Activated CD8-positive, alpha-beta T cell treated with anti-CD3 and anti-CD28 coated beads, Interleukin-2, amount 10 ng/mL, durations not matched to agents 7 days and 5 days (primary cell): ENCODE results near the gene FBXO38. TPM values are rescaled to one million over a fixed set of nuclear protein-coding genes. Genes with fewer than 3 reads are reported as not detected.
A peak's percentile ranks its signal among the peaks of the same experiment; 100 is the strongest.

ENCODE experiments used
- ATAC-seq: fragments of 150-1000 bp; cut with Tn5 transposase; one replicate; pipeline ENCODE4 v1.10.0; 2021; ENCODE audit warnings: moderate library complexity
- CTCF ChIA-PET: fragments of 350-600 bp; sonication (Branson Sonifier 250); formaldehyde crosslinking; loops from one replicate; lab custom pipeline; 2021; ENCODE audit warnings: antibody characterized with exemption; lab: Charles Lee
- POLR2A ChIA-PET: fragments of 350-600 bp; sonication (Branson Sonifier 250); formaldehyde crosslinking; loops from one replicate; lab custom pipeline; 2021; ENCODE audit warnings: antibody characterized with exemption; lab: Charles Lee
- DNase-seq: peaks from one replicate; pipeline ENCODE4 v3.0.0-alpha.2; 2020
- H3K27ac Mint-ChIP-seq: one replicate; pipeline ENCODE4 v1.8.0; 2021; ENCODE audit warnings: mild to moderate bottlenecking, mixed read lengths
- H3K27me3 Mint-ChIP-seq: one replicate; pipeline ENCODE4 v1.8.0; 2021; ENCODE audit warnings: low read depth, mixed read lengths
- H3K36me3 Mint-ChIP-seq: one replicate; pipeline ENCODE4 v1.8.0; 2021; ENCODE audit warnings: low read depth, mixed read lengths
- H3K4me1 Mint-ChIP-seq: one replicate; pipeline ENCODE4 v1.8.0; 2021; ENCODE audit warnings: low read depth, mixed read lengths
- H3K4me3 Mint-ChIP-seq: one replicate; pipeline ENCODE4 v1.8.0; 2021; ENCODE audit warnings: mild to moderate bottlenecking, mixed read lengths
- H3K9me3 Mint-ChIP-seq: one replicate; pipeline ENCODE4 v1.8.0; 2022; ENCODE audit warnings: mixed read lengths; ENCODE audit not compliant: insufficient read depth
- total RNA-seq, 2 experiments: library from RNA; stranded (reverse); gene quantifications; one replicate each; pipeline ENCODE4 v1.2.3, GENCODE V29; 2021

Gene FBXO38
- total RNA-seq, 2 experiments from 2014 or later = 37.4 to 47.6 TPM

GRCh38 chr5:148364343-148364742 lies 19.4 kb upstream of the FBXO38 start:
- DNase-seq (no peak), ATAC-seq (no peak)
- H3K27ac Mint-ChIP-seq = no peak overlapping the region
- CTCF ChIA-PET = interaction anchor here (0.7 kb wide), 1 partner anchor 10 kb away, joined by 3 read pairs; no protein-coding TSS in a partner anchor
- POLR2A ChIA-PET = no interaction called here
- no peaks in the 10 kb centered on the region for H3K9me3 Mint-ChIP-seq
- peaks cover 3% of the 10 kb centered on the region for H3K27me3 Mint-ChIP-seq
- H3K4me3 Mint-ChIP-seq = no peak overlapping the region
- no peaks in the 10 kb centered on the region for H3K36me3 Mint-ChIP-seq
- H3K4me1 Mint-ChIP-seq = no peaks in the 10 kb centered on the region

DNA sequence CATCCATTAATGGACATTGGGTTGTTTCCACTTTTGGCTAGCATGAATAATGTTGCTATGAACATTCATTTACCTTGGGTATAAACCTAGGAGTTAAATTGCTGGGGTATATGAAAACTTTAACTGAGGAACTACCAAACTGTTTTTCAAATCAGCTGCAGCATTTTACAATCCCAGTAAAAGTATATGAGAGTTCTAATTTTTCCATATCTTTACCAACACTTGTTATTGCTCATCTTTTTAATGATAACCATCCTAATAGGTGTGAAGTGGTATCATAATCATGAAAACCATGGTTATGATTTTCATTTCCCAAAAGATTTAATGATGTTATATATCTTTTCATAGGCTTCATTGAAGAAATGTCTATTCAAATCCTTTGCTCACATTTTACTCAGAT lies 15.5 kb upstream of the FBXO38 start:
- no peak for ATAC-seq
- no peaks in the 10 kb centered on the region for H3K36me3 Mint-ChIP-seq
- peaks cover 3% of the 10 kb centered on the region for H3K27me3 Mint-ChIP-seq
- ChIA-PET POLR2A (no interaction called here), CTCF (no interaction called here)
- no peak for DNase-seq
- no peaks in the 10 kb centered on the region for H3K9me3 Mint-ChIP-seq
- no peak overlapping the region for H3K4me3 Mint-ChIP-seq
- no peaks in the 10 kb centered on the region for H3K4me1 Mint-ChIP-seq
- no peak overlapping the region for H3K27ac Mint-ChIP-seq

- ChIA-PET CTCF (no interaction called here), POLR2A (no interaction called here)
- Mint-ChIP-seq H3K27ac (no peak overlapping the region), H3K4me1 (no peaks in the 10 kb centered on the region), H3K27me3 (peaks cover 3% of the 10 kb centered on the region), H3K4me3 (no peak overlapping the region), H3K9me3 (no peaks in the 10 kb centered on the region), H3K36me3 (no peaks in the 10 kb centered on the region)
- no peak for ATAC-seq
- no peak for DNase-seq
These were observed 11.5 kb upstream of the FBXO38 start for GRCh38 chr5:148372166-148372725.

GRCh38 chr5:148372893-148373292 lies 10.9 kb upstream of the FBXO38 start:
- ATAC-seq (no peak), DNase-seq (no peak)
- ChIA-PET POLR2A (no interaction called here), CTCF (interaction anchor here (2.5 kb wide), 1 partner anchor 193 kb away, joined by 12 read pairs; no protein-coding TSS in a partner anchor)
- H3K9me3 Mint-ChIP-seq = peaks cover 1% of the 10 kb centered on the region
- peaks cover 4% of the 10 kb centered on the region for H3K36me3 Mint-ChIP-seq
- H3K27ac Mint-ChIP-seq = no peak overlapping the region
- H3K4me1 Mint-ChIP-seq = no peaks in the 10 kb centered on the region
- no peaks in the 10 kb centered on the region for H3K27me3 Mint-ChIP-seq
- no peak overlapping the region for H3K4me3 Mint-ChIP-seq

DNA sequence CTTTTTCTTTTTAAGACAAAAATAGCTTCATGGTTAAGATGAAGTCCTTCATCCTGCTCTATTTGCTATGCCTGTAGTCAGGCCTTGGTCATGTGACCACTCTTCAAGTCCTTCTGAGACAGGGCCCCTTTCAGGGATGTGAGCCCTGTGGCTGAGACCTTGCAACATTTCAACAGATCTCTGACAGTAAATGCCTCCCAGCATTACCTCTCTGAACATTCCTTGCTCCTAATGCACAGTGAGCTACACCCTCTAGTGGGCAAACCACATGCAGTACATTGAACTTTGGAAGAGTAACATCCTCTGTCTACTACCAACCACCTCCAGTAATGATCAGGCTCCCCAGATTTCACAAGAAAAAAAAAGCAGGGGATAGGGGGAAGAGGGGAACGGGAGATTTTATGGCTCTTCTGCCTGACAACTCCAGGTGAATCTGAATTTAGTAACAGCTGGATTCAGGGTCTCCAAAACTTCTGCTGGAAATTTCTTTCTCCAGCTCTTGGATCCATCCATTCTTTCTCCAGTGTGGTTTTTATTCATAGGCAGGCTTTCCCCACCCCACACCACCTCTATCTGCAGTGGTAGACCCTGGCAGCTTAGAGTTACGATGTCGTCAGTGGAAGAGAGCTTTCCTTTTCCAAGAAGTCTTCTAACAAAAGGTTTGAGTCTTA lies 8.9 kb upstream of the FBXO38 start:
- DNase-seq (peak; percentile 39), ATAC-seq (peak; percentile 65)
- H3K36me3 Mint-ChIP-seq = peaks cover 20% of the 10 kb centered on the region
- CTCF ChIA-PET = interaction anchor here (0.6 to 2.5 kb wide), 13 partner anchors 8 to 1183 kb away, joined by 3 to 12 read pairs (median 5); partner anchors contain the start of gene FBXO38
- no peaks in the 10 kb centered on the region for H3K27me3 Mint-ChIP-seq
- peaks cover 20% of the 10 kb centered on the region for H3K9me3 Mint-ChIP-seq
- H3K27ac Mint-ChIP-seq = no peak overlapping the region
- POLR2A ChIA-PET = interaction anchor here (0.9 kb wide), 1 partner anchor 11 kb away, joined by 4 read pairs; no protein-coding TSS in a partner anchor
- H3K4me3 Mint-ChIP-seq = no peak overlapping the region
- H3K4me1 Mint-ChIP-seq = peaks cover 9% of the 10 kb centered on the region

DNA sequence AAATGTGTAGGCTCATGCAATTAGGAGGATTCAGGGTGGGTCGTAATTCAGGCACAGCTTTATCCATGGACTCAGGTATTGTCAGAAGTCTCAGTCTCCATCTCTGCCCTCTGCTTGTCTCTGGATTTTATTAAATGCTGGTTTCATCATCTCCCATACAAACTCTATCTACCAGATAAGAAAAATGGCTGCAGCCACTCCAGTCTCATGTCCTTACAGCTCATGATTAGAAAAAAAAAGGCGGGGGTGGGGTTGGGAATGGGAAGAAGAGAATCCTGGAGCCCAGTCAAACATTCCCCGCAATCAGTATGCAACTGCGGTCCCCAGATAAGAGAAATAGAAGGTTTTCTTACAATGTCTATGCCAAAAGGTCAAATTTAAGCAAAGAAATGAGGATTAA lies 7.6 kb upstream of the FBXO38 start:
- peaks cover 14% of the 10 kb centered on the region for H3K4me1 Mint-ChIP-seq
- CTCF ChIA-PET = no interaction called here
- H3K36me3 Mint-ChIP-seq = peaks cover 20% of the 10 kb centered on the region
- ATAC-seq = no peak
- H3K9me3 Mint-ChIP-seq = peaks cover 20% of the 10 kb centered on the region
- no peak overlapping the region for H3K27ac Mint-ChIP-seq
- no peaks in the 10 kb centered on the region for H3K27me3 Mint-ChIP-seq
- H3K4me3 Mint-ChIP-seq = no peak overlapping the region
- POLR2A ChIA-PET = no interaction called here
- no peak for DNase-seq

- Mint-ChIP-seq H3K9me3 (peaks cover 20% of the 10 kb centered on the region), H3K27me3 (no peaks in the 10 kb centered on the region), H3K4me1 (peaks cover 26% of the 10 kb centered on the region), H3K36me3 (peaks cover 21% of the 10 kb centered on the region), H3K4me3 (no peak overlapping the region), H3K27ac (no peak overlapping the region)
- ATAC-seq (no peak), DNase-seq (no peak)
- ChIA-PET POLR2A (no interaction called here), CTCF (no interaction called here)
These were observed 5.1 kb upstream of the FBXO38 start for GRCh38 chr5:148378670-148379069.

- Mint-ChIP-seq H3K4me3 (no peak overlapping the region), H3K27ac (no peak overlapping the region), H3K36me3 (peaks cover 23% of the 10 kb centered on the region), H3K27me3 (no peaks in the 10 kb centered on the region), H3K4me1 (peaks cover 28% of the 10 kb centered on the region), H3K9me3 (peaks cover 20% of the 10 kb centered on the region)
- no peak for ATAC-seq
- ChIA-PET CTCF (interaction anchor here (0.8 kb wide), 1 partner anchor 65 kb away, joined by 3 read pairs; no protein-coding TSS in a partner anchor), POLR2A (no interaction called here)
- no peak for DNase-seq
These were observed 4.4 kb upstream of the FBXO38 start for GRCh38 chr5:148379340-148379739.

DNA sequence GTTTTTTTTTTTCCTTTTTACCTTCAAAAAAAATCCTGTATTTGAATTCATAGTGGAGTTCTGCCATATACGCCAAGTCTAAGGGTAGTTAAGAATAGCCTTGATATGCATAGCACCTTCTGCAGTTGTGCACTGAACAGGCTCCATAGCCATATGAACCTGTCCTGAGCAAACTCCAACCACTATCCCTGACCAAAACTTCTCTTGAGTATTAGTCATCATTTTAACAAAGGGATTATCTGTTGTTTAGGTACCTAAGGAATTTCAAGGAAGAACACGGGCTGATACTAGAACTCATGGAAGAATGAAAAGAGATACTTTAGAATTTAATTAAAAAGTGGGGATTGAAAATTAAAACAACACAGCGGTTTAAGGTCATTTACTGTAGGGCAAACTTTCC lies 1.9 kb upstream of the FBXO38 start:
- DNase-seq (no peak), ATAC-seq (no peak)
- Mint-ChIP-seq H3K4me1 (peaks cover 51% of the 10 kb centered on the region), H3K9me3 (peaks cover 20% of the 10 kb centered on the region), H3K27ac (no peak overlapping the region), H3K27me3 (no peaks in the 10 kb centered on the region), H3K36me3 (peaks cover 34% of the 10 kb centered on the region), H3K4me3 (no peak overlapping the region)
- CTCF ChIA-PET = no interaction called here
- POLR2A ChIA-PET = no interaction called here

DNA sequence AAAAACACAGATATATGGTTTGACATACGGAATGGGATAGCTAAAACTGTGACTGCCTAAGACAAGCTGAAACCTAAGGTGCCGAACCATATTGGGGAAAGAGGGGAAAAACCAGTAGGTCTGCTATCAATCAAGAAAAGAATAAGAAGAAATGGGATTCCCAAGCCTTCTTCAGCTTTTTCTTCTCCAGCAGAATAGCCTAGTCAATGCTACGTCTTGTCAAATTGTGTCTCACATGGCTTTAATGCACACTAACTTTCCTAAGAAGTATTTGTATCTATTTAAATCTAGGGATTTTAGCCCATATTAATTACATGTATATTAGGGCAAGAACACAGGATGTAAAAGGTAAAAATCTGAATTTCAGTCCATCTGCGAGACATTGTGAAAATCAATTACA lies 797 bp upstream of the FBXO38 start:
- peak overlapping the region; percentile 97 for H3K27ac Mint-ChIP-seq
- peaks cover 56% of the 10 kb centered on the region for H3K4me1 Mint-ChIP-seq
- DNase-seq = no peak
- peaks cover 36% of the 10 kb centered on the region for H3K36me3 Mint-ChIP-seq
- H3K9me3 Mint-ChIP-seq = peaks cover 18% of the 10 kb centered on the region
- POLR2A ChIA-PET = no interaction called here
- CTCF ChIA-PET = interaction anchor here (0.9 to 1.1 kb wide), 2 partner anchors 8 to 9 kb away, joined by 4 to 6 read pairs; no protein-coding TSS in a partner anchor
- H3K4me3 Mint-ChIP-seq = peak overlapping the region; percentile 91
- H3K27me3 Mint-ChIP-seq = no peaks in the 10 kb centered on the region
- no peak for ATAC-seq

GRCh38 chr5:148384380-148384737 lies 601 bp downstream of the FBXO38 start:
- Mint-ChIP-seq H3K9me3 (peaks cover 4% of the 10 kb centered on the region), H3K4me3 (peak overlapping the region; percentile 91), H3K4me1 (peaks cover 58% of the 10 kb centered on the region), H3K27me3 (no peaks in the 10 kb centered on the region), H3K27ac (peak overlapping the region; percentile 97), H3K36me3 (peaks cover 31% of the 10 kb centered on the region)
- ATAC-seq (peak; percentile 45), DNase-seq (peak; percentile 43)
- ChIA-PET POLR2A (interaction anchor here (0.7 to 1.4 kb wide), 3 partner anchors 9 to 20 kb away, joined by 3 to 7 read pairs (median 3); no protein-coding TSS in a partner anchor), CTCF (interaction anchor here (0.6 to 1.0 kb wide), 2 partner anchors 10 to 205 kb away, joined by 3 to 5 read pairs; no protein-coding TSS in a partner anchor)

GRCh38 chr5:148385094-148385493 lies 1.3 kb downstream of the FBXO38 start:
- Mint-ChIP-seq H3K4me3 (peak overlapping the region; percentile 91), H3K4me1 (peaks cover 51% of the 10 kb centered on the region), H3K9me3 (no peaks in the 10 kb centered on the region), H3K36me3 (peaks cover 26% of the 10 kb centered on the region), H3K27me3 (no peaks in the 10 kb centered on the region), H3K27ac (peak overlapping the region; percentile 62)
- no peak for DNase-seq
- no peak for ATAC-seq
- ChIA-PET POLR2A (interaction anchor here (0.8 to 1.4 kb wide), 2 partner anchors 8 to 10 kb away, joined by 3 to 4 read pairs; no protein-coding TSS in a partner anchor), CTCF (interaction anchor here (0.6 kb wide), 1 partner anchor 10 kb away, joined by 5 read pairs; no protein-coding TSS in a partner anchor)
